Left ventricle myocardium superior (tissue), 1 donor: Measurements from ENCODE around the gene RTL1. TPM values are rescaled to one million over a fixed set of nuclear protein-coding genes. Genes with fewer than 3 reads are reported as not detected.

Source experiments
- ATAC-seq: fragments of 200-7000 bp; cut with Tn5 transposase; one replicate; pipeline ENCODE4 v1.9.1; 2020; ENCODE audit warnings: mild to moderate bottlenecking, moderate library complexity
- DNase-seq: peaks from one replicate; pipeline ENCODE4 v3.0.0-alpha.2; 2020
- intact Hi-C: fragments of 100-400 bp; cut with micrococcal nuclease; formaldehyde crosslinking; loops from one replicate; pipeline ENCODE4 v1.11.0; 2022
- total RNA-seq: library from RNA; stranded (reverse); fragmentation: NEBNext Ultra II Directional; extraction: Animal tissue kit (Norgen Biotek cat#: 25700); gene quantifications from one replicate; pipeline ENCODE4 v1.2.1, GENCODE V29; 2021
- donor health status: DM: no; HTN: yes; CAD: no; lungs with severe emphysema.

The RTL1 gene
- total RNA-seq, 1 donor from 2014 or later = not detected

DNA sequence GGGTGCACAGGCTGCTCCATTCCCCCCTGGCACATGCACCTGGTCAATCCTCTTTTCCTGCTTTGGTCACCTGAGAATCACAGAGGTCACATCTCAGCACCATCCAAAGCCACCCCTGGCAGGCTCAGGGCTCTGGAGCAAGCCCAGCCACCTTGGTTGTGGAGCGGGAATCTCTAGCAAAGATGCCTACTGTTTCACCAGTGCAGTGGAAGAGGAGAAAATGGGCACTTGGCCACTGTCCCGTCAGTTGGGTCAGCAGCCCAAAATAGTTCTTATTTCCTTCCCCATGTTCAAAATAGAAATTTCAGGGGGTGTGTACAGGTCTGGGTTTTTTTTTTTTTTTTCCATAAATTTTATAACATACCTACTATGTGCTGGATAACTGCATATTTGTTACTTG, 18.3 kb downstream of the RTL1 start:
- no peak for ATAC-seq
- DNase-seq = peak; percentile 12
- intact Hi-C loops = no loop called here

DNA sequence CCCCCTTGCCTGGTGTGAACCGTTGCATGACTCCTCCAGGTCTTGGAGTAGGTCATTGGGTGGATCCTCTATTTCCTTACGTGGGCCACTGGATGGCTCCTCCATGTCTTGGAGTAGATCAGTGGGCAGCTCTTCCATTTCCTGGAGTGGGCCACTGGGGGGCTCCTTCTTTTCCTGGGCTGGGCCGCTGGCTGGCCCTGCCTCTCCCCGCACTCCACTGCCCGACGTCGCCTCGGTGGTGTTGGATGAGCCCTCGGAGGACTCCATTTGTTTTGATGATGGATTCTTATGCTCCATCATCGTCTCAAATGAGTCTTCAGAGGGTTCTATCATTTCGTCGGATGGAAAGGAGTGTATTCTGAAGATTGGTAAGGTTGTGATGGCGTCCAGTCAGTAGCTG, 19.1 kb downstream of the RTL1 start:
- ATAC-seq (no peak), DNase-seq (peak; percentile 8)
- intact Hi-C loops = no loop called here

DNA sequence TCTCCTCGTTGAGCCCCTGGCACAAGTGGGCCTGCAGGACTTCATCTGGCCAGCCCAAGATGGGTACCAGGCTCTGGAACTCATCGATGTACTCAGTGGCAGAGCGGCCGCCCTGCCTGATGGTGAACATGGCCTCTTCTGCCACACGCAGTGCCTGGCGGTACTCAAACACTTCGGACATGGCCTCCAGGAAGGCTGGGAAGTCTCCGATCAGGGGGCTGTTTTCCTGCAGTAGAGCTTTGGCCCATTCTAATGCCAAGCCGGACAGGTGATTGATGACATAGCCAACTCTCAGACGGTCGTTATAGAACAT, 19.8 kb downstream of the RTL1 start:
- DNase-seq = peak; percentile 15
- no peak for ATAC-seq
- intact Hi-C loops = no loop called here

DNA sequence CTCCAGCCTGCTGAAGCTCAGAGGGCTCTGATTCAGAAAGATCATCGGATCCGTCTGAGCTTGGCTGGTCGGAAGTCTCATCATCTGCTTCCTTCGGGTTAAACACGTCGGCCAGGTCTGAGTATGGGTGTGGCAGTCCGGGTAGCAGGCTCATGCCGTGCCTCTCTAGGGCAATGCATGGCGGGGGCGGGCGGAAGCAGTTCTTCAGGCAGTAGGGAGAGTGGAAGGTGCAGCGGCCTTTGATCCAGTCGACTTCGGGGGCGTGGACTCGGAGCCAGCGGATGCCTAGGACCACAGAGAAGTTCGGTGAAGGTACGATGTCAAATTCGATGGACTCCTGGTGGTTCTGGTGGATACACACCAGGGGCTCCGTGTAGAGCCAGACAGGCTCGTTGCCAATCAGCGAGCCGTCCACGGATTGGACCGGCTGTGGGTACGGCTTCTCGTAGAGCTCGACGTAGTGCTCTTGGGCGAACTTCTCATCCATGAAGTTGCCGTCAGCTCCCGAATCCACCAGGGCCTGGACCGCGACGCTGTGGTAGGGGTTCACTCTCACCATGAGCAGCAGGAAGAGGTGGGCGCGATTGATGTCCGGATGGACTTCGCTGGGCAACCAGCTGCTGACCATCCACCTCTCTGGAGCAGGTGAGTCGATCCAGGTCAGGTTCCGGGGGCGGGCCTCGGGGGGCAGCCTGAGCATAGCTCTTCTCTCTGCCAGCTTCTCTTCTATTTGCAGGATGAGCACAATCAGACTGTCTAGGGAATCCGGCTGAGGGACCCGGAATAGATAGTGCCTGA, 20.3 kb downstream of the RTL1 start:
- ATAC-seq (no peak), DNase-seq (peak; percentile 26)
- intact Hi-C loops = no loop called here

DNA sequence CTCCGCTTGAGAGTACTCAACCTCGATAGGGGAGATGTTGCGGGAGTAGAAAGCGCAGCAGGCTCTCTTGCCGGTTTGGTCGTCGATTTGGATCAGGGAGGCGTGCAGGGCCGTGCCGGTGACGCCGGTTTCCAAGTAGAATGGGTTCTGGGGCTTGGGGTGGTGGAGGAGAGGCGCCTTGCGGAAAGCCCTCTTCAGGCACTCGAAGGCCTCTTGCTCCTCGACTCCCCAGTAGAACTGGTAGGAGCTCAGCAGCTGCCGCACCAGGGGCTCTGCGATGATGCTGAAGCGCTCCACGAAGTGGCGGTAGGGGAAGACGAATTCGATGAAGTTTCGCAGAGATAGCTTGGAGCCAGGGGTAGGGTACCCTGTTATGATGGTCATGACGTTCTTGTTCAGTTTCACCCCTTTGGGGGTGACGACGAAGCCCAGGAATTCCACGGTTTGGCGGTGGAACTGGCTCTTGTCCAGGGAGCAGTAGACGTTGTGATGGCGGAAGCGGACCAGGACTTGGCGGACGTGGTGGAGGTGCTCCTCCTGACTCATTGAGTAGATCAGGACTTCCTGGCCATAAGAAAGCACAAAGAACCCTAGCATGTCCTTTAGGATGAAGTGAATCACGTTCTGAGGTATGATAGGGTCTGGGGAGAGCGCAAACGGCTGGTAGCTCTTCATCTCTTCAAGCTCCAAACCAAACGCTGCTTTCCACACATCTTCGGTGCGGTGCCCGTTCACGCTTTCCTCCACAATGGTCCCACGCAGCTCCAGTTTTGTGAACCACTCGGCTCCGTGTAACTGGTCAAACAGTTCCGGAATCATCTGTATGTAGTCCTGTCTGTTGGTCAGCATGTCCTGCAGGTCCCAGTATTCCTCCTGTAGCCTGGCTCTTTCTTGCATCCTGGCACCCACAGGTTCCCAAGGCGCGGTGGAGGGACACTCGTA, 21.2 kb downstream of the RTL1 start:
- peak; percentile 15 for DNase-seq
- intact Hi-C loops = no loop called here
- ATAC-seq = no peak

DNA sequence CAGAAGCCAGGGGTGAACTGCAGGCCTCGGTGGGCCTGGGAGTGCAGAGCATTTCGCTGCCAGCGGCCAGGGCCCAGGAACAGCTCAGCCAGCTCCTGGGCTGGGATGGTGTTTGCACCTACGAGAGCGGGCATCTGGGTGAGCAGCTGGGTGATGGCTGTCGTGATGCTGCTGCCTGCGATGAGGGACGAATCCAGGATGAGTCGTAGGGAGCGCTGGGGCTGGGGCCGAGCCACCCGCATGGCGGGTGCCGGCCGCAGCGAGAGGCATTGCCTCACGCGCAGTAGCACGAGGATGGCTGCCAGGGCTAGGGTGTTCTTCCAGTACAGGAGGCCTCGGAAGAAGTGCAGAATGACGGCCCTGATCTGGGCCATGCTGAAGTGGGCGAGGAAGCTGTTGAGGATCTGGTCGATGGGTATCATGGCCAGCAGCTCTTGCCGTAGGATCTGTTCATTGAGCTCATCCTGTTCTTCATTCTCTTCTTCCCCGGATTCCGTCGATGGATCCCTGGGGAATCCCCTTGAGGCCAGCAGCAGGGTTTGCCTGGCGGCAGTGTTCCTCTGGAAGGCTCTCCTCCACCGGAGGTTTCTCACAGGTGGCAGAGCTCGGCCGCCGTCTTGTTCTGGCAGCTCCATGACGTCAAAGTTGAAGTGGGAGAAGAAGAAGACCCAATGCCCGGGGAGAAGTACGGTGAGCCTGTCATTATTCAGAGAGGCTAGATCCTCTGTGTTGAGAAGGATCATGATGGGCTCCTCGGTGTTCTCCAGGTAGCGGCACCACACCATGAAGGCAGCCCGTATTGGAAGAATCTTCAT, 22.1 kb downstream of the RTL1 start:
- DNase-seq (peak; percentile 20), ATAC-seq (no peak)
- intact Hi-C loops = no loop called here

DNA sequence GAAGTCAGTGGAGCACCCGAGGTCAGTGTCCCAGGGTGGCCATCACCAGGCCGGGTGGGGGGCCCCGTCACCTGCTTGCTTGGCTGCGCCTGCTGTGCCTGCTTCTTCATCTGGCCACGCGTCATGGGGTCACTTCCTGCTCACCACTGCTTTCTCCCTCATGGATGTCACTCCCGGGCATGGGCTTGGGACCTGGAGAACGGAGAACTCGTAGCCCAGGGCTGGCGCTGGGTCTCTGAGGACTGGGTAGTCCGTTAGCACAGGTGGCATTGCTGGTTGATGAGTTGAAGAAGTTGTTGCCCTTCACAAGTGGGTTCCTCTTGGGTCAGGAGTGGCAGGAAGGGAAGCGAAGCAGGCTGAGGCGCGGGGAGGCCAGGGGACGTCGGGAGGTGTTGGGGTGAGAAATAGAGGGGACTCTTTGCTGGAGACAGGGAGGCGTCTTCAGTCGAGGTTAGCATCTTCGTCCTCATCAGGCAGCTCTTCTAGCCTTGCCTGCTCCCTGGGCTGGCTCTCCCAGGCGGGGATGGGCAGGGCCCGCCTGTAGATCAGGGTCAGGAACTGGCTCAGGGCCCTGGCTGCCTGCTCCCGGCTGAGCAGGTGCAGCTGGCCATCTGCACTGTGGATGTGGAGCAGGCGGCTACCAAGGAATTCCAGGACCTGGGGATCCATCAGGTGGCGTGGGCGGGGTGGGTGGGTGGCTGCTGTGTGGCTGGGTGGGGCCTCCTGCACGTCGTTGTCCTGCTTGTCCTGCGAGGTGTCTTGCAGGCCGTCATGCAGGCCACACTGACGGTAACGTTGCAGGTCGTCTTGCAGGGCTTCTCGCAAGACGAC, 23.0 kb downstream of the RTL1 start:
- intact Hi-C loops = no loop called here
- peak; percentile 19 for DNase-seq
- ATAC-seq = no peak

DNA sequence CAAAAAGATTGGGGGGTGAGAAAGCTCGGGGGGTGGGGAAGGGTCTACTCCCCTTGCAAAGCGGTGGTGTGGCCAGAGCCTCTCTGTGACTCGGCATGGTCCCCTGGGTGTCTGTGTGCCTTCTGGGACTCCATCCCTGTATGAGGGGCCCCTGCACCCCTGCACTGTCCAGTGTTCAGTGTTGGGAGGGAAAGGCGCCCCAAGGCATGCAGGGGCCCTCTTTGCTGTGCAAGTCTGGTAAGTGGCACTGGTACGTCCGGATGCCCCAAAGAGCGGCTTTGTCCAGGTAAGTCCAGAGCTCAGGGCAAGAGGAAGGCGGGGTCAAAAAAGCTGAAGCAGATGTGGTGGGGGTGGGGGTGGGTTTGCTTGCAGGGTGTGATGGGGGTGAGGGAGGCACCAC, 23.7 kb downstream of the RTL1 start:
- ATAC-seq (no peak), DNase-seq (peak; percentile 15)
- intact Hi-C loops = no loop called here

DNA sequence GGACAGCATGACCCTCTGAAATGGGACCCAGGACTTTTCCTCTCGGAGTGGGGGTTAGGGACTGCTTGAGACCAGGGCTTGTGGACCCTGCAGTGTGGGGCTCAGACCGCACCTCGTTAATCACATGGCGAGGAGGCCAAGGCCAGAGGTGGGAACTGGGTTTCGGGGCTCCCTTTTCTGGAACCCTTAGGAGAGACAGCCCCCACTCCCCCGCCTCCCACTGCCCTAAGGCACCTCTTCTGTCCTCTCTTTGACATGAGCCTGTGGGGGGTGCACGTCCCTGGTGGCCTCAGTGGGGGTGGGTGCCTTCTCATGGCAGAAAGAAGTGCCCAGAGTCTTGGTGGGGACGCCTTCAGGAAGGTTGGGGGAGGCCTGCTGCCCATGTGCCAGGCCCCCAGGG, 24.3 kb downstream of the RTL1 start:
- intact Hi-C loops = no loop called here
- DNase-seq (no peak), ATAC-seq (no peak)

DNA sequence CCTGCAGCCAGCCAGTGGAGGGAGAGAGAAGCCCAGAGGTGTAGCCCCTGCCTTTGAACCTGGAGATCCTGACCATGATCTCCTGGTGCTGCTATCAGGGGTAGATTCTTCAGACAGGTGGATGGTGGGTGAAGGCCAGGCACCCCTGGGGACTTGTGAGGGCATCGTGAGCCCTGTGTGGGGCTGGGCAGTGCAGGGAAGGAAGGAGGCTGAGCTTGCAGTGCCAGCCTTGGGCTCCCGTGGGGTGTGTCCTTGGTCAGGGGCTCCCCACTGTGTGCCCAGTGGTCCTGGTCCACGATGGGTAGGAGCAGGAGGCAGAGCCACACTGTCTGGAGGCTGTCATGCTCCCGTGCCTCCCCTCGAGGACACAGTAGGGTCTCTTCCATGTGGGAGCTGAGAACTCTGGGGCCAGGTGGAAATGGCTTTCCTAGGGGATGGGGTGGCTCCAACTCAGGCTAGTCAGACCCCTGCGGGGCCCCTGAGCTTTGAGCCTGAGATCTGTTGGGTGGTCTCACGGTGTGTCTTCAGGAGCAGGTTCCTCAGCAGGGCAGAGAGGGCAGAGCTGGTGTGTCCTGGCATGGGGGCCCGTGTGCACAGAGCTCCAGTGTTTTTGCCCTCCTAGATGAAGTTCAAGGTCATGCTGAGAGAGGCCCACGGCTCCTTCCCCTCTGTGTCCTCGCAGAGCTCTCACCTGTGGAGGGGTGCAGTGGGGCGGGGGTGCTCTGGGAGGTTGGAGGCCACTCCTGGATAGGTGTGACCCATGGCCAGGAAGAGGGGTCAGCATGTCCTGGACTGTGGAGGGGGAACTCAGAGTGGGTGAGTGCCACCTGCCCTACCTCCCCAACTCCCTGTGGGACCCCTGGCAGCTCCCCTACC, 25.0 kb downstream of the RTL1 start:
- ATAC-seq (no peak), DNase-seq (peak; percentile 21)
- intact Hi-C loops = no loop called here

DNA sequence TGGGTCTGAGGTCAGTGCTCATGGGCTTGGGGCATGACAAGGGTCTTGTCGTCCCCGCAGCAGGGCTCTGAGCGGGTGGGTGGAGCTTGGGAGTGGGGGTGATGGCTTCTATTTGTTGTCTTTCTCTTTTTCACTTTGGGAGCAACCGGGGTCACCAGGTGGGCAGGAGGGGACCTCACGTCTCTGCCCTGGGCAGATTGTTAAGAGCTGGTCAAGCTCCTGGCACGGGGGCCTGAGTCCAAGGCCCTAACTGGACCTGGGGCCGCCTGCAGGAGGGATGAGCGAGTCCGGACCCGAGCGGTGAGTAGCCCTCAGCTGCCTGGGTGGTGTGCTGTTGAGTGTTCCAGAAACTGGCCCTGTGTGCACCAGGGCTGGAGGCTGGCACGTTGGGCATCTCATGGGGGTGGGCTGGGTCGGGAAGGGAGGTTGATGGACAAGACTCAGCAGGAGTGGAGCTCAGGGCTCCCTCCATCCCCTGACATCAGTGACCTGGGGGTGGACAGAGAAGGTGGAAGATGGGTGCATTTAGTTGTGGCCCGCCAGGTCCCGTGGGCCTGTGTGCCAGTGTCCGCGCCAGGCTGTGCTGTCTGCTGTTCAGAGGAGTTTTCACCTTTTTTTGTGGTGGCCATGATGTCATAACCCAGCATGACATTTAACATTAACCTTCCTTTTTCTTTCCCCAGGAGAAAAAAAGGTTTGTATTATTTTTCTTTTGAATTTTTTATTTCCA, 27.5 kb downstream of the RTL1 start:
- intact Hi-C loops = no loop called here
- DNase-seq (peak; percentile 15), ATAC-seq (no peak)

DNA sequence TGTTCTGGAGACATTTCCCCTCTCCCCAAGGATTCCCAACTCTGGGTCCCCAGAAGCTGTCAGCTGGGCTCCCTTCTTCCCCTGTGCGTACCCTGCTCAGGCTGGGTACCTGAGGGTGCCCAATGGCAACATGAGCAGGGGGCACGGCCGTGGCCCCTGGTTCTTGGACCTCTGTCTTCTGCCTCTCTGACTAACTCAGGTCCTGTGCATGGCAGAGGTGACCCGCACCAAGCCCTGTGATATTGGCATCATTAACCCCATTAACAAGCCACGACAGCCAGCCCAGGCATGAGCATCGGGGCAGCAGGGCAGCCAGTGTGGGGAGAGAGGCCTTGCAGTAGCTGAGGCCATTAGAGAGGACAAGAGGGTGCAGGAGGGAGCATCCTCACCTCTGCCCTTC, 28.4 kb downstream of the RTL1 start:
- DNase-seq (peak; percentile 22), ATAC-seq (no peak)
- intact Hi-C loops = no loop called here

DNA sequence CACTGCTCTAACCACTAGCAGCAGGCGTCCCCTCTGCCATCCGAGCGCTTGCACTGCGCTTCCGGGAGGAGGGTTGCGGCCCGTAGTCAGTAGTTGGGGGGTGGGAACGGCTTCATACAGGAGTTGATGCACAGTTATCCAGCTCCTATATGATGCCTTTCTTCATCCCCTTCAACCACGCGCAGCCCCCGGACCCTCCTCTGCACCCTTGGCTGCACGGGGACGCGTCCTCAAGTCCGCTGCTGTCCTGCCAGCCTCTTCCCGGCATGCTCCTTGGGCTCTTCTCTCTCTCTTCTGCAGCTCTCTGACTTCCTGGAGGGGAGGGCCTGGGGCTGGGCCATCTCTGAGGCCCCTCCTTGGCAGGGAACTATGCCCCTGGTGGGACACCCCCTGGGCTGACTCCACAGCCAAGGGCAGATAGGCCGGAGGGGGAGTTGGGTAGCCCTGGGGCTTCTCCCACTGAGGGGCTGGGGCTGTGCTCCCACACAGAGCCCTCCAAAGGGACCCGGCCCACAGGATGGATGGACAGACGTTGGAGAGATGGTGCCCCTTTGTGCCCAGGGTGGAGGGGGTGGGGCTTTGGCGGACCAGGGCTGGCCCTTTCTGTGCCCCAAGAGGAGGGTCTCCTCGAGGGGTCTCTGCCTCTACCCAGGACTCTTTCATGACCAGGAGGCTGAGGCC, 29.0 kb downstream of the RTL1 start:
- ATAC-seq = no peak
- intact Hi-C loops = no loop called here
- DNase-seq = peak; percentile 20

DNA sequence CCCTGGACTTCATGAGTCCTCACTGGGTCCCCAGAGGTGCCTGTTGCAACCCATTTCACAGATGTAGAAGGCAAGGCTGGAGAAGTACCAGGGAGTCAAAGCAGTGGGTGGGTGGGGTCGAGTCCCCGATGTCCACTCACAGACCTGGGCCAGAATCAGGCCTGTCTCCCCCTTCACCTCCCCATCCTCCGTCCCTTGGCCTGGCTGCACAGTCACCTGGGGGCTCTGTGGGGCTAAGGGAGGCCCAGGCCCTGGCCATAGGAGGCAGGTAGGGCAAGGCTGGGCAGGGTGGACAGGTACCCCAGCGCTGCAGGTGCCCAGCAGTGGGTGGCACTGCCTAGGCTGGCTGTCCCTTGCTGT, 29.5 kb downstream of the RTL1 start:
- no peak for ATAC-seq
- intact Hi-C loops = no loop called here
- DNase-seq = no peak

DNA sequence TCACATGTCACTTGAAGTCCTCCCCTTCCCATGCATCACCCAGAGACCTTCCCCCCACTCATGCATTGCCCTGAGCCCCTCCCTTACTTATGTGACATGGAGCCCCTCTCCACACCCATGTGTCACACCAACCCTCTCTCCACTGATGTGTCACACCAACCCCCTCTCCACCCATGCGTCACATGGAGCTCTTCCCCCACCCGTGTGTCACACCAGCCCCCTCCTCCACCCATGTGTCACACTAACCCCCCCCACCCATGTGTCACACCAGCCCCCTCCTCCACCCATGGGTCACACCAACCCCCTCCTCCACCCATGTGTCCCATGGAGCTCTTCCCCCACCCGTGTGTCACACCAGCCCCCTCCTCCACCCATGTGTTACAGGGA, 30.4 kb downstream of the RTL1 start:
- intact Hi-C loops = no loop called here
- peak; percentile 2 for DNase-seq
- ATAC-seq = no peak

DNA sequence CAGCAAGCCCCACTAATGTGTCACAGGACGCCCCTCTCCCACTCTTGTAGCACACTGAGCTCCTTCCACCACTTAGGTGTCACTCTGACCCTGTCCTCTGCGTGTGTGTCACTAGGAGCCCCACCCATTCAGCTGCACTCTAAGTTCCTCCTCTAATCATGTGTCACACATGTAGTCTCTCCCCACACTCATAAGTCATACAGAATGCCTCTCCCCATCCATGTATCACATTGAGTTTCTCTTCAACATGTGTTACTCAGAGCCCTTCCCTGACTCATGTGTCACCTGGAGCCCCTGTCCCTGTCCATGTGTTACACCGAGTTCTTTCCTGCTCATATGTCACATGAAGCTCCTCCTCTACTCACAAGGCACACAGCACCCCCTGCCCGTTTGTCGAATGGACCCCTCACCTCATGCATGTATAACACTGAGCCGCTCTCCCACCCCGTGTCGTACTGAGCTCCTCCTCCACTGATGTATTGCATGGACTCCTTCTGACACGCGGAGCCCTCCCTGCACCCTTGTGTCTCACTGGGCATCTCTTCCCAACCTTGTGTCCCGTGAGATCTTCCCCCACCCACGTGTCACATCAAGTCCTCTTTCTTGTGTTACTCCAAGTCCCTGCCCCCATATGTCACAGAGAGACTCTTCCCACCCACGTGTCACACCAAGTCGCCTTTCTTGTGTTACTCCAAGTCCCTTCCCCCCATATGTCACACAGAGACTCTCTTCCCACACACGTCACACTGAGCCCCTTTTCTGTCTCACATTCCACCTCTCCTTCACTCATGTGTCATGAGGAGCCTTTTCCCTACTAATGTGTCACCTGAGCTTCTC, 31.0 kb downstream of the RTL1 start:
- intact Hi-C loops = no loop called here
- ATAC-seq = peak; percentile 20
- DNase-seq = peak; percentile 20
